Stimulated activated effector memory CD8-positive, alpha-beta T cell treated with anti-CD3 and anti-CD28 coated beads, Interleukin-12 subunit alpha, Interleukin-12 subunit beta, amount 100 ng/mL, for 72 hours (primary cell): ENCODE results near the gene FSD1.

Source experiments
- ATAC-seq: fragments of 150-1000 bp; cut with Tn5 transposase; 2 replicates; pipeline ENCODE4 v1.10.0; 2021
- DNase-seq, 2 donors: peaks; one replicate each; pipeline ENCODE4 v3.0.0; 2021 to 2022; ENCODE audit warnings: low spot score in 2 of 2
- H3K27ac Mint-ChIP-seq: one replicate; pipeline ENCODE4 v1.8.0; 2022; ENCODE audit warnings: mild to moderate bottlenecking, mixed read lengths
- H3K36me3 Mint-ChIP-seq: one replicate; pipeline ENCODE4 v1.8.0; 2022; ENCODE audit warnings: mild to moderate bottlenecking, mixed read lengths
- H3K4me1 Mint-ChIP-seq: one replicate; pipeline ENCODE4 v1.8.0; 2022; ENCODE audit warnings: mixed read lengths
- H3K4me3 Mint-ChIP-seq: one replicate; pipeline ENCODE4 v1.8.0; 2022; ENCODE audit warnings: mild to moderate bottlenecking, mixed read lengths
- H3K9me3 Mint-ChIP-seq: one replicate; pipeline ENCODE4 v1.8.0; 2022; ENCODE audit warnings: mixed read lengths

The FSD1 gene

DNA sequence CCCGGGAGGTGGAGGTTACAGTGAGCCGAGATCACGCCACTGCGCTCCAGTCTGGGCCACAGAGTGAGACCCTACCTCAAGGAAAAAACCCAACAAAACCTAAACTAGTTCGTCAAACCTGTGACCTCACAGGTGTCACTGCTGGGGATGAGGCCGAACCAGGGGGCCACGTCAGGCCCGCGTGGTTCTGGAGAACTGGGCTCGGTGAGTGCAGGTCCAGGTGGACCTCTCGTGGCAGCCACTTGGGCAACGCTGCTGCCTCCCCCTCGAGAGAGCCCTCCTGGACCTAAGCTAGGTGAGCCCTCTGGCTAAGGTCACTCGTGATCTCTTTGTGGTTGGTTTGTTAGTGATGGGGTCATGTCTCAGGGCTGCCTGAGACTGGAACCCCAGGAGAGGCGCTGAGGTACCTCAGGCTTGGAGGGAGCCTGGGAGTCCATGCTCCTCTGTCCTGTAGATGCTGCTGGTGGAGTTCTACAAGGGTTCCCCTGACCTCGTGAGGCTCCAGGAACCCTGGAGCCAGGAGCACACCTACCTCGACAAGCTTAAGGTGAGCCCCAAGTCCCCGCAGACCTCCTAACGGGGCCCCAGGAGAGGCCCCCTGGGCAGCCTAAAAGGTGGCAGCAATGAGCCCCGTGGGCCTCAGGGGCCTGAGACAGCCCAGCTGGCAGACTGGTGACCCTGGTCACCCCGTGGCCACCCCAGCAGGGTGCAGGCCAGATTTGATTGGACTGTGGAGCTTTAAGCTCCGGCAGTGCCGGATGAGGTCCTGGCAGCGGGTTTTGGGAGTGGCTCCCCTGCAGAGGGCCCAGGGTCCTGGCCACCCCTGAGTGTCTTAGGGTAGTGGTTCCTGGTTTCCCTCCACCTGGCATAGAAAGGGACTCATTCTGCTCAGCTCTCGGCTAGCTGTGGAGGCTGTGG lies 54.6 kb downstream of the FSD1 start:
- DNase-seq: no peak
- no peak overlapping the region for H3K4me3 Mint-ChIP-seq
- H3K27ac Mint-ChIP-seq: no peak overlapping the region
- ATAC-seq: no peak
- H3K4me1 Mint-ChIP-seq: peaks cover 5% of the 10 kb centered on the region
- H3K9me3 Mint-ChIP-seq: no peaks in the 10 kb centered on the region
- peaks cover 91% of the 10 kb centered on the region for H3K36me3 Mint-ChIP-seq

DNA sequence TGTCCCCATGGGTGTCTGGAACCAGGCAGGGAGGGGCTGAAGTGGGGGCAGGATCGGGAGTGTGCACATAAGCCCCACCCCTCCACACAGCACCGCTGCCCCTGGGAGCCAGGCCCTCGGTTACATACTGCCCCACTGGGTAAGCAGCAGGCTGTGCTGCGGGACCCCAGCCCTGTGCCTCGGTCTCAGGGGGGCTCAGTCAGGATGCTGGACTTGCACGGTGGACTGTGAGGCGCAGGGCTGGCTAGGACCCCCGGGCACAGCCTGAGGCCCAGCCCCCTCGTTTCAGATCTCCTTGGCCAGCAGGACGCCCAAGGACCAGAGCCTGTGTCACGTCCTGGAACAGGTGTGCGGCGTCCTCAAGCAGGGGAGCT lies 55.2 kb downstream of the FSD1 start:
- Mint-ChIP-seq H3K4me1 (peaks cover 5% of the 10 kb centered on the region), H3K9me3 (no peaks in the 10 kb centered on the region), H3K36me3 (peaks cover 90% of the 10 kb centered on the region), H3K4me3 (no peak overlapping the region), H3K27ac (peak overlapping the region; percentile 45)
- no peak for DNase-seq
- peak; percentile 14 for ATAC-seq

DNA sequence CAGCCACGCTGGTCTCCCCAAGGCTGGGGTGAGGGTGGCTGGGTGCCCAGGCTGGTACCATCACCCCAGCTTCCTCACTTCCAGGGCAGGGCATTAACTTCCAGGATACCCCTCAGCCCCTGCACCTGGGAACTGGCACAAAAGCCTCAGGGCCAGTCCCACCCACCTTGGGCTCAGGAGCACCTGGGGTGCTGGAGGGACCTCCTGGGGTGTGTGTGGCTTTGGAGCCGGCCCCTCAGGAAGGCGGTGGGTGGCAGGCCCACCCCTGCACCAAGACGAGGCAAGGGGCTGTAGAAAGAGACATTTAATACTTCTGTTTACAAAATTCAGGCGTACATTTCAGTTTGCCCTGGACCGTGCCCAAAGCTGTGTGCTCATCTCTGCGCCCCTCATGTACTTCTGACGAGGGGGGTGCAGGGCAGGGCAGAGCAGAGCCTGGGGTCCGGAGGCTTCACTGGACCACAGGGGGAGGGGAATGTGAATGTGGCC lies 55.7 kb downstream of the FSD1 start:
- Mint-ChIP-seq H3K4me1 (peaks cover 5% of the 10 kb centered on the region), H3K36me3 (peaks cover 93% of the 10 kb centered on the region), H3K27ac (peak overlapping the region; percentile 45), H3K4me3 (no peak overlapping the region), H3K9me3 (no peaks in the 10 kb centered on the region)
- no peak for ATAC-seq
- DNase-seq: no peak

DNA sequence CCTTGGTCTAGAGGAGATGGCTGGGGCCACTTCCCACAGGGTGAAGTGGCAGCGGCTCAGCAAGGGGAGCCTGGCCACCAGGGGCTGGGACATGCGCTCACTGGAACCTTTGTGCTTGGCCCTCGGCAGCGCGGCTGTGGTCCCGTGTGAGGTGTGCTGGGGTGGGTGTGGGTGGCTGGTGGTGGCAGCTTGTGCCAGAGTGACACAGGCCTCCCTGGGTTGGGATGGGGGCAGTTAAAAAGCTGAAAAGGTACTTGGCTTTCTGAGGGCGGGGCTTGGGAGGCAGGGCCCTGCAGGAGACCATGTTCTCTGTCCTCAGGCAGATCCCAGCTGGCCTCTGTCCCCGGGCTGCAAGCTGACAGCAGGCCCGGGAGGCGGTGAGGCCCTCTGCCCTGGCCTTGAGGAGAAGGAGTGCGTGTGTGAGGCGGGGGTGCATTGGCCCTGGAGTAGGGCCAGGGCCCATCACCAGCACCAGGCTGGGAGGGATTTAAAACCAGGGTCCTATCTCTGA lies 56.3 kb downstream of the FSD1 start:
- Mint-ChIP-seq H3K4me1 (peaks cover 5% of the 10 kb centered on the region), H3K4me3 (no peak overlapping the region), H3K27ac (peak overlapping the region; percentile 45), H3K36me3 (peaks cover 95% of the 10 kb centered on the region), H3K9me3 (no peaks in the 10 kb centered on the region)
- no peak for DNase-seq
- no peak for ATAC-seq

DNA sequence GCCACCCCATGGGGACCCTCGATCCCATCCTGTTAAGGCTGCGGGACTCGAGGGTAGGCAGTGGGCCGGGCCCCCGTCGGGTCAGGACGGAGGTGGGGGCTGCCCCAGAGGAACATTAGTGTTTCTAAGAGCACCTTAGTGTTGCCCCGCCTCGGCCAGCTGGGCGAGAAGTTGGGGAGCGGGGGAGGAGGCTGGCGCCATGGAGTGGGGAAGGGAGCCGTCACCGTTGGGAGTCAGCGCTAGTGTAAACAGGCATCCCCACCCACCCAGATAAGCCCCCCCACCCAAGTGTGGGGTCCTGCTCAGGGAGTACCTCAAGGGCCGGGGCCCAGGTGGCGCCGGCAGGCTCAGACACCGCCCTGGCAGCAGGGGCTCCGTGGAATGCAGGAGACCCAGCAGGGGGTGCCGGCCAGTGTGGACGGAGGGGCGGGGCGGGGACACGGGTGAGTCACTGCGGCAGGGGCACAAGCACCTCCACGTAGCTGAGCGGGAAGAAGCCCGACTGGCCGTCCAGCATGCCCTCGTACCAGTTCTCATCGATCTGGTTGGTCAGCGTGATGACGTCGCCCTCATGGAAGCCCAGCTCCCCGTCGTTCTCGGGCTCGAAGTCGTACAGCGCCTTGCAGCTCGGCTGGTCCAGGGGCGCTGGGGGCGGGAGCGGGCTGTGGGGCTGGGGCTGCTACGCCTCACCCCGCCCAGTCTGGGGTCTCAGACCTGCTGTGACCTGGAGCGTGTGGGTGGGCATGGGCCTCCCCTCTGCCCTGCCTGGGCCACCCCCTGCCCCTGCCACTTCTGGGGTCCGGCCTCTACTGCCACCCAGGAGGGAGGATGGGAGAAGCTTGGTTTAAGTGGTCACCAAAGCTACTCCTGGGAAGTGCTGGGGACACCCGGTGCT lies 57.0 kb downstream of the FSD1 start:
- Mint-ChIP-seq H3K36me3 (peaks cover 95% of the 10 kb centered on the region), H3K4me3 (no peak overlapping the region), H3K4me1 (peaks cover 5% of the 10 kb centered on the region), H3K9me3 (no peaks in the 10 kb centered on the region), H3K27ac (peak overlapping the region; percentile 64)
- no peak for DNase-seq
- no peak for ATAC-seq

DNA sequence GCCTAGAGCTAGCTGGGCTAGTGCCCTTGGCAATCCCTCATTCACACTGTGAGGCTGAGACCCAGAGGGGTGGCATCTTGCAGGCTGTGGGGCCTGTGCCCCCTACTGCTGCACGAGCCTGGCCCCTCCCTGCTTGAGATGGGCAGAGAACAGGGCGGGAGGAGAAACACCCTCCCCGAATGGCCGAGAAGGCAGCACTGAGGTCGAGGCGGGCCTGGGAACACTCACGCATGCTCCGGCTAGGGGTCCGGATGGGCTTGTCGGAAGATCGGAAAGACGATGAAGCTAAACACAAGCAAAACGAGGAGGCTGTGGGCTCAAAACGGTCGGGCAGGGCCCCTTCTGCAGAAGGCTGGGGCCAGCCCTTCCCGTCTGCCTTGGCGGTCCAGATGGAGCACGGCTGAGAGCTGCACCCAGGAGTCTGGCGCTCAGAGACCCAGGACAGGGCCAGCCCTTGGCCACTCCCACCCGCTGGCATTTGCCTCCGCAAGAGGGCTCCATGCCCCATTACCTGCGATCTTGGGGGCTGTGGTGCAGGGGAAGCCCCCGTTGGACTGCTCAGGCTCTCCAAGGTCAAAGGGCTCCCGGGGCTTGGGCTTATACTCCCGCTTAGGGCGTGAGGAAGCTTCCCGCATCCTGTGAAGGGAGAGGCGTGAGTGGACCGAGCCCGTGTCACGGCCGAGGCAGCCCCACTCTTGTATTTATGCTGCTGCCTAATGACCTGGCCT lies 57.9 kb downstream of the FSD1 start:
- no peak overlapping the region for H3K4me3 Mint-ChIP-seq
- H3K4me1 Mint-ChIP-seq: peaks cover 10% of the 10 kb centered on the region
- no peak for ATAC-seq
- peak overlapping the region; percentile 64 for H3K27ac Mint-ChIP-seq
- no peaks in the 10 kb centered on the region for H3K9me3 Mint-ChIP-seq
- DNase-seq: no peak
- peaks cover 95% of the 10 kb centered on the region for H3K36me3 Mint-ChIP-seq

DNA sequence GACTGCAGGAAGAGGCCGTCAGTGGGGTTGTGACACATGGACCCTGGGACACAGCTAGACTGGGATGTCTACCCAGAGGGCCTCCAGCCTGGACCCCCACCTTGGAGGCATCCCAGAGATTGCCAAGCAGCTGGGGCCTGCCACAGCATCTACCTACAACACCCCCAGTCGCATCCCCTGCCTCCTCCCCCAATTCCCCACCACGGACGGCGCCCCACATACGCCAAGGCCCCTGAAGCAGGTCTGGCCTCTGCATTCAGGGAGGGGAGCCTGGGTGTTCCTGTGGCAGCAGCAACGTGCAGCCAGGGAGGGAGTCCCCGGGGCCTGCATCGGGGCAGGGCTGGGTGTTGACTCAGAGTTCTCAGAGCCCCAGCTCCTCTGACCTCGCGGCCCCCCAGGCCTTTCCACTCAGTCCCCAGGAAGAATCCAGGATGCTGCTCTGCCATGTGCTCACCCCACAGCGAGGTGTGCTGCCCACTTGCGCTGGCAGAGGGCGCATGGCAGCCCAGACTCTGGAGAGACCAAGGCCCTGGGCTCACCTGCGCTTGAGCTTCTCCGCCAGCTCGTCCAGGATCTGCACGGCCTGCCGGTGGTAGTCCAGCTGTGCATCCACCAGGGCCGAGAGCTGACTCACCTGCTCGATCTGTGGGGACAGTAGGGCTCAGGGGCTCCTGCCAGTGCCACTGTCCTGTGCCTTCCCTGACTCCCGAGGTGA lies 58.6 kb downstream of the FSD1 start:
- Mint-ChIP-seq H3K9me3 (no peaks in the 10 kb centered on the region), H3K4me1 (peaks cover 17% of the 10 kb centered on the region), H3K36me3 (peaks cover 94% of the 10 kb centered on the region), H3K27ac (peak overlapping the region; percentile 64), H3K4me3 (no peak overlapping the region)
- ATAC-seq (no peak), DNase-seq (no peak)

DNA sequence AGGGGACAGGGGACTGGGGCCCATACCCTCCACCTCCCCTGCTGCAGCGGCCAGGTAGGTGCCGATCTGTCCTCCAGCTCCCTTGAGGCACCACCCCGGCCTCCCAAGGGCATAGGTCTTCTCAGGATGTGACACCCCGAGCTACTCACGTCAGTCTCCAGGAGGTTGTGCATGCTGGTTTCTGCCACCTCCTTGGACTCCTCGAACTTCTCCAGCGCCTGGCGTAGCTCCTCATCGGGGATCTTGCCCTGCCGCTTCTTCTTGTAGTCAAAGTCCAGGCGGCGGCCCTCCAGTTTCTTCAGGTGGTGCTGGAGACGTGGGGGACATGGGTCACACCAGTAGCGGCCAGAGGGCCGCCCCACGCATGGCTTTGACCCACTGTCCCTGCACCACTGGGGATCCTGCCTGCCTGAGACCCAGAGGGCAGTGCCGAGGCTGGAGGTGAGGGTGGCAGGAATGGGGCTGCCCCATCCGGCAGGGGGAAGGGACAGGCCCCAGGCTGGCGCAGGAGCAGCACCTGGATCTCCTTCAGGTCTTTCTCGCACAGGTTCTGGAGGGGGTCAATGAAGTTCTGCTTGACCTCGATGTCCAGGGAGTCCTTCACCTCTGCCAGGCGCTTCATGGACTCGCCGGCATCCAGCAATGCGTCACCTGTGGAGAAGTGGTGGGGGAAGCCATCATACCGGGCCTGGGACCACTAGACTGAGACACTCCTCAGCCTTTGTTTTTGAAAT lies 59.3 kb downstream of the FSD1 start:
- Mint-ChIP-seq H3K4me3 (no peak overlapping the region), H3K27ac (peak overlapping the region; percentile 64), H3K9me3 (no peaks in the 10 kb centered on the region), H3K4me1 (peaks cover 24% of the 10 kb centered on the region), H3K36me3 (peaks cover 91% of the 10 kb centered on the region)
- DNase-seq: no peak
- ATAC-seq: no peak

DNA sequence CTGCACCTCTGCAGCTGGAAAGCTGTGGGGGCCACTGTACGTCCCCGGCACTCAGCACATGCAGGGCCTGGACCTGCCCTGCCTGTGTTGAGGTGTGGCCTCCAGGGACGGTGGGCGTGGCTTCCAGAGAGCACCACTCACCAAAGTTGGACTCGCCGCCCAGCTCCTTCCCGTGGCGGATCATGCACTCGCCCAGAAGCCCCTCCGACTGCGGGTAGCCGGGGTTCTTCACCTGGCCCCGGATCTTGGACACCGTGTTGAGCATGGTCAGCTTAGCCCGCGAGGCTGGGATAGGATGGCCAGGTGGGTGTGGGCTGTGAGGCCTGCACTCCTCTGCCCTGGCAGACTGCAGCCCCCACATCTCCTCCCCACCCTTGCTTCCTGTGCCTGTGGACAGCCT lies 60.9 kb downstream of the FSD1 start:
- Mint-ChIP-seq H3K36me3 (peaks cover 87% of the 10 kb centered on the region), H3K9me3 (no peaks in the 10 kb centered on the region), H3K4me3 (no peak overlapping the region), H3K27ac (peak overlapping the region; percentile 29), H3K4me1 (peaks cover 39% of the 10 kb centered on the region)
- ATAC-seq (no peak), DNase-seq (no peak)

DNA sequence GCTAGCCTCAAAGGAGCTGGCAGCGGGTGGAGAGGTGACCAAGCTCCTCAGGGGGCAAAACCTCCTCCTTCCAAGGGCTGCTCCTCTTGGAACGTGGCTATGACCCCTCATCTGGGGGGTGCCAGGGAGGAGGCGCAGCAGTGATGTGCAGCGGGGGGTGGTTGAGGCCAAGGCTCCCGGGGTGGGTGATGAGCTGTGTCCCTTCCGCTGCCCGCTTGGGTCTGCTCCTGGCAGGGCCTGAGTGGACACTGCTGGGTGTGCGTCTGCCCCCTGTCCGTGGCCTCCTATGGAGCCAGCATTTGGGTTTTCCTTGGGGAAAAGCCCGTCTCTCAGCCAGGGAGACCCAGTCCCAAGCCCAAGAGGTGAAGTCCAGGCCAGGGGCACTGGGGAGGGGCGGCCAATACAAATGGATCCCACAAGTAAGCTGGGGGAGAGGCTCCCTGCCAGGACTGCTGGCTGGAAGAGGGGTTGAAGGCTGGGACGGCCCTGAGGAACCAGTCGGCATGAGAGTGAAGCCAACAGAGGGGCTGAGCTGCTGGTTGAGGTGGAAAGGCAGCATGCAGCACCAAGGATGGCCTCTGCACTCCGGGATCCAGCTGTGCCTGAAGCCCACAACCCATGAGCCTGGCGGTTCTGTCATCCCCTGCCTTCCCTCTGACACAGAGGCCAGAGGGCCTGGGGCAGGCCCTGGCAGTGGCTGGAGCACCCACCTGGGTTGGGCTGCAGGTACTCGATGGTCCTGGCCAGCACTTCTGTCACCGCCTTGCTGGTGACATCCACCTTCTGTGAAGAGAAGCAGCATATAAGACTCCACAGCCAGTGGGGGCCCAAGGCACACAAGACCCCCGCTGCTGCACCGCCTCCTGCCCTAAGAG lies 61.6 kb downstream of the FSD1 start:
- Mint-ChIP-seq H3K9me3 (no peaks in the 10 kb centered on the region), H3K36me3 (peaks cover 83% of the 10 kb centered on the region), H3K27ac (peak overlapping the region; percentile 95), H3K4me3 (no peak overlapping the region), H3K4me1 (peaks cover 46% of the 10 kb centered on the region)
- DNase-seq (no peak), ATAC-seq (no peak)

DNA sequence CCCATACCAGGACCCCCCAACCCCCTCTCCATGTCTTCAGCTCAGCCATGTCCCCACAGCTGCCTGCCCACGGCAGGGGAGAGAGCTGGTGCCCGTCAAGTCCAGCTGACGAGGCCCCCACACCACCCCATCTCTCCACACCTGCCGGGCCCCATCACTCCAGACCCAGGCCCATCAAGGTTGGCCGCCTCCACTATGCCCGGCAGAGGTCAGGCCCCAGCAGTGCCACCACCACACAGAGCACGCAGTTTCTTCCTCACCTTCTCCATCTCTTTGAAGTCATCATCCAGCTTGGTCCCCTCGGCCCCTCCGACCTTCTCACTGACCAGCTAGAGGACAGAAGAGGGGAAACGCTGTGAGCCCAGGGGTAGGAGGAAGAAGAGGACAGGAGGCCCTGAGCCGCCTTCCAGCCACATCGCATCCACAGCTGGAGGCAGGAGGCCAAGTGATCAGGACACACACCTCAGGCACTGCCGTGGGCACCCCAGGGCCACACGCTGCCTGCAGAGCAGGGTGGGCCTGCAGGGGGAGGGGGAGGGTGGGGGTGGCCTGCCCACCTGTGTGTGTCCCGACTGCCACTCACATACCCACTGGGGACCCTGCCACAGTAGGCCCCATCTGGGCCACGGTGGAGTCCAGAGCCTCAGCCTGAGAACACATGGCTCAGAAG lies 62.4 kb downstream of the FSD1 start:
- H3K9me3 Mint-ChIP-seq: no peaks in the 10 kb centered on the region
- H3K36me3 Mint-ChIP-seq: peaks cover 84% of the 10 kb centered on the region
- H3K4me1 Mint-ChIP-seq: peaks cover 54% of the 10 kb centered on the region
- ATAC-seq: no peak
- DNase-seq: no peak
- H3K27ac Mint-ChIP-seq: peak overlapping the region; percentile 95
- H3K4me3 Mint-ChIP-seq: no peak overlapping the region

DNA sequence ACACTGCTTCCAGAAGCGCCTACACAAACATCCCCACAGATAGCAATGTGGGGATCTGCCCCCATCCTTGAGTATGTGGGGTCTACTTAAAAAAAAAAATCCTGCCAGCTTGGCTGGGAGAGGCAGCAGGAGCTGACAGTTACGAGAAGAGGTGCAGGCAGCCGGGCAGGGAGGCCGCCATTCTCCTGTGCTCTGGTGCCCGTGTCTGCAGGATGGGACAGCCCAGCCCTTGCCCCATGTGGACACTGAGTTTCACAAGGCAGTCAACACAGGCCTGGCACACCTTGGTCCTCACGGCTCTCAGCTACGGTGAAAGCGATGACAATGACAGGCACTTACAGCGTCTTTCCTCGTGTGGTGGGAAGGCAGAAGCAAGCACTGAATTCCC lies 62.9 kb downstream of the FSD1 start:
- H3K9me3 Mint-ChIP-seq: no peaks in the 10 kb centered on the region
- ATAC-seq (no peak), DNase-seq (no peak)
- H3K4me3 Mint-ChIP-seq: no peak overlapping the region
- peaks cover 55% of the 10 kb centered on the region for H3K4me1 Mint-ChIP-seq
- H3K27ac Mint-ChIP-seq: peak overlapping the region; percentile 95
- peaks cover 84% of the 10 kb centered on the region for H3K36me3 Mint-ChIP-seq

DNA sequence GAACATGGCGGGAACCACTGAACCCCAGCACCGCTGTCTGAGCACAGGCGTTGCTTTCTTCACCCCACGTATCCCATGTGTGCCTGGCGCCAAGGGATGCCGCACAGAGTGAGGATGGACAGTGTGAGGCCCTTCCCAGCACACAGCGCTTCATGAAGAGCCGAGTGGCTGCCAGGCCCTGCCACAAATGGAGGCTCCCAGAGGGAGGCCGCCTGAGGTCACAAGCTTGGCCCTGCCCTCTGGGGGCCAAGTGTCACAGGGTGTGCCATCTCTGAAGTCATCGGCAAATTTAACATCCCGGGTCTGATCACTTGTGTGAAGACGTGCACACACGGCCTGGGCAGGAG lies 63.4 kb downstream of the FSD1 start:
- ATAC-seq (no peak), DNase-seq (no peak)
- Mint-ChIP-seq H3K4me3 (peak overlapping the region; percentile 82), H3K27ac (peak overlapping the region; percentile 95), H3K9me3 (no peaks in the 10 kb centered on the region), H3K4me1 (peaks cover 59% of the 10 kb centered on the region), H3K36me3 (peaks cover 84% of the 10 kb centered on the region)
